CD4-positive, alpha-beta T cell (primary cell): ENCODE data around the gene KCNMB2. TPM values are rescaled to one million over a fixed set of nuclear protein-coding genes. Genes with fewer than 3 reads are reported as not detected.

Experiments used
- ATAC-seq: fragments of 200-7000 bp; cut with Tn5 transposase; one replicate; pipeline ENCODE4 v1.10.0; 2022; ENCODE audit warnings: mild to moderate bottlenecking; ENCODE audit not compliant: poor library complexity
- CTCF ChIA-PET: fragments of 350-600 bp; sonication (Branson Sonifier 250); formaldehyde crosslinking; loops from one replicate; lab custom pipeline; 2021; ENCODE audit warnings: antibody characterized with exemption, inconsistent platforms; lab: Charles Lee
- POLR2A ChIA-PET: fragments of 350-600 bp; sonication (Branson Sonifier 250); formaldehyde crosslinking; loops from one replicate; lab custom pipeline; 2021; ENCODE audit warnings: antibody characterized with exemption, inconsistent platforms; lab: Charles Lee
- DNase-seq, 14 experiments: peaks; one replicate each; pipeline ENCODE4 v3.0.0-alpha.2; 2013 to 2020; ENCODE audit warnings: mixed read lengths in 2 of 14
- H3K27ac ChIP-seq, 2 donors: one replicate each; pipeline versions ENCODE4 v1.5.1 to v1.7.0; 2013; ENCODE audit warnings: low read length in 2 of 2, low read depth in 1 of 2, mild to moderate bottlenecking in 1 of 2
- H3K27me3 ChIP-seq, 2 experiments: 1 replicate in 1 of 2; 2 replicates in 1 of 2; pipeline versions ENCODE4 v1.6.1 to v1.7.0; 2013; ENCODE audit warnings: low read length in 2 of 2, control low read depth in 1 of 2, mild to moderate bottlenecking in 1 of 2, moderate library complexity in 1 of 2; ENCODE audit not compliant: insufficient read depth in 2 of 2, control insufficient read depth in 1 of 2
- H3K36me3 ChIP-seq: one replicate; pipeline ENCODE4 v1.6.1; 2013; ENCODE audit warnings: low read length, control low read depth; ENCODE audit not compliant: insufficient read depth
- H3K4me1 ChIP-seq: one replicate; pipeline ENCODE4 v1.6.1; 2013; ENCODE audit warnings: low read length, control low read depth; ENCODE audit not compliant: insufficient read depth
- H3K4me3 ChIP-seq: one replicate; pipeline ENCODE4 v1.5.1; 2013; ENCODE audit warnings: mild to moderate bottlenecking, low read length, moderate library complexity
- H3K9me3 ChIP-seq, 2 experiments: 1 replicate in 1 of 2; 2 replicates in 1 of 2; pipeline versions ENCODE4 v1.6.1 to v1.7.0; 2013; ENCODE audit warnings: low read length in 2 of 2, mild to moderate bottlenecking in 2 of 2, control low read depth in 1 of 2, moderate library complexity in 1 of 2; ENCODE audit not compliant: control insufficient read depth in 1 of 2, insufficient read depth in 1 of 2
- H3K27ac Mint-ChIP-seq: one replicate; pipeline ENCODE4 v1.8.0; 2020; ENCODE audit warnings: mixed read lengths
- H3K27me3 Mint-ChIP-seq: one replicate; pipeline ENCODE4 v1.8.0; 2021; ENCODE audit warnings: mixed read lengths
- H3K36me3 Mint-ChIP-seq: one replicate; pipeline ENCODE4 v1.8.0; 2021; ENCODE audit warnings: low read depth, mixed read lengths
- H3K4me1 Mint-ChIP-seq: one replicate; pipeline ENCODE4 v1.8.0; 2021; ENCODE audit warnings: low read depth, mixed read lengths
- H3K4me3 Mint-ChIP-seq: one replicate; pipeline ENCODE4 v1.8.0; 2020; ENCODE audit warnings: mild to moderate bottlenecking, mixed read lengths
- H3K9me3 Mint-ChIP-seq: one replicate; pipeline ENCODE4 v1.8.0; 2020; ENCODE audit warnings: mixed read lengths
- intact Hi-C, 2 experiments: fragments of 100-400 bp; cut with DNase I in 1 of 2; cut with micrococcal nuclease in 1 of 2; formaldehyde crosslinking; loops; one replicate each; pipeline versions ENCODE4 v1.15.1 to v1.9.0; 2023 to 2025; cut with DNase I, micrococcal nuclease
- total RNA-seq, 174 experiments: library from RNA in 2 of 174; stranded (reverse) in 2 of 174; gene quantifications; one replicate each; pipeline ENCODE4 v1.2.3 and lab custom pipeline; 2021 to 2026
- TF ChIP-seq, protein P1 (sequence below): fragments of 200-600 bp; IDR thresholded peaks from one replicate; pipeline ENCODE4 v1.8.0; 2022; ENCODE audit warnings: antibody characterized with exemption, mild to moderate bottlenecking

KCNMB2 gene
- total RNA-seq, 2 experiments from 2014 or later = not detected

DNA sequence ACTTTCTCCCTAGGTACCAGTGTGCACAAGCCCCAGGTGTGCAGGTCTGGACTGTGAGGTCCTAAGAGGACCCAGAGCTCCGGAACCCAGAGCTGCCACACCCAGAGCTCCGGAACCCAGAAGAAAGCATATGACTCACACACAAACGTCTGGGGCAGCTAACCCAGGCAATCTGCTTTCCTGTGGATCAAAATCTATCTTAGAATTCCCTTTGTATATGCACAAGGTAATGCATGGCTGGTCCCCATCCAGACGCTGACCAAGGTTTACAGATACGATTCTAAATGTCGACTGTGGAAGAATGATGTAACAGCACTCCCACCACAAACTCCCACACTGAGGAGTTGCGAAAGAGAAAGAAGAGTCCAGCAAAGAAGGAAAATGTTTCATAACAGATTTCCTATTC lies 15.7 kb downstream of the KCNMB2 start:
- no peak overlapping the region for H3K27ac ChIP-seq
- intact Hi-C loops = no loop called here
- TF ChIP-seq, protein P1, sequence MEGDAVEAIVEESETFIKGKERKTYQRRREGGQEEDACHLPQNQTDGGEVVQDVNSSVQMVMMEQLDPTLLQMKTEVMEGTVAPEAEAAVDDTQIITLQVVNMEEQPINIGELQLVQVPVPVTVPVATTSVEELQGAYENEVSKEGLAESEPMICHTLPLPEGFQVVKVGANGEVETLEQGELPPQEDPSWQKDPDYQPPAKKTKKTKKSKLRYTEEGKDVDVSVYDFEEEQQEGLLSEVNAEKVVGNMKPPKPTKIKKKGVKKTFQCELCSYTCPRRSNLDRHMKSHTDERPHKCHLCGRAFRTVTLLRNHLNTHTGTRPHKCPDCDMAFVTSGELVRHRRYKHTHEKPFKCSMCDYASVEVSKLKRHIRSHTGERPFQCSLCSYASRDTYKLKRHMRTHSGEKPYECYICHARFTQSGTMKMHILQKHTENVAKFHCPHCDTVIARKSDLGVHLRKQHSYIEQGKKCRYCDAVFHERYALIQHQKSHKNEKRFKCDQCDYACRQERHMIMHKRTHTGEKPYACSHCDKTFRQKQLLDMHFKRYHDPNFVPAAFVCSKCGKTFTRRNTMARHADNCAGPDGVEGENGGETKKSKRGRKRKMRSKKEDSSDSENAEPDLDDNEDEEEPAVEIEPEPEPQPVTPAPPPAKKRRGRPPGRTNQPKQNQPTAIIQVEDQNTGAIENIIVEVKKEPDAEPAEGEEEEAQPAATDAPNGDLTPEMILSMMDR = no peak
- no peaks in the 10 kb centered on the region for H3K36me3 Mint-ChIP-seq
- H3K27me3 Mint-ChIP-seq = no peaks in the 10 kb centered on the region
- no peaks in the 10 kb centered on the region for H3K36me3 ChIP-seq
- no peaks in the 10 kb centered on the region for H3K4me1 ChIP-seq
- ChIA-PET POLR2A (no interaction called here), CTCF (interaction anchor here (0.6 kb wide), 1 partner anchor 1501 kb away, joined by 5 read pairs; no protein-coding TSS in a partner anchor)
- H3K9me3 ChIP-seq = no peaks in the 10 kb centered on the region
- H3K4me3 ChIP-seq = no peak overlapping the region
- no peak overlapping the region for H3K27ac Mint-ChIP-seq
- no peaks in the 10 kb centered on the region for H3K9me3 Mint-ChIP-seq
- no peak overlapping the region for H3K4me3 Mint-ChIP-seq
- DNase-seq (no peak), ATAC-seq (no peak)
- no peaks in the 10 kb centered on the region for H3K4me1 Mint-ChIP-seq
- H3K27me3 ChIP-seq = no peaks in the 10 kb centered on the region

DNA sequence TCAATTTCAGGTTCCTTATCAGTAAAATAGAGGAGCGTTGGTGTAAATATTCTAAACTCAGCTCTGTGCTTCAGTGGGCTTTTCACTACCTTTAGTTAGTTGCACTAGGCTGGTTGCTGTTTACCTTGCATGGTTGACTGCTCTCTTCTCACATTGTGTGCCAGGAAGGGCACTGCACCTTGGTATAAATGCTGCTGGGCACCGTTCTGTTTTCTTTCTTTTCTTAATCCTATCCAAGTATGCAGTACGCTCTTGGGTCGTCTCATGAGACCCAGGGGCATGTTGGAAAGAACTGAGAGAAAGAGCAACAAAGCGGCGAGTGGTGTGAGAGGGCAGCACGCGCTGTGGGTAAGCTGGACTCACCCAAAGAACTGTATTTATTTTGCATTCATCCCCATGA lies 22.4 kb downstream of the KCNMB2 start:
- ChIA-PET CTCF (no interaction called here), POLR2A (no interaction called here)
- no peaks in the 10 kb centered on the region for H3K4me1 Mint-ChIP-seq
- Histone ChIP-seq H3K36me3 (no peaks in the 10 kb centered on the region), H3K27me3 (no peaks in the 10 kb centered on the region), H3K4me1 (no peaks in the 10 kb centered on the region), H3K9me3 (no peaks in the 10 kb centered on the region), H3K4me3 (no peak overlapping the region), H3K27ac (no peak overlapping the region)
- TF ChIP-seq, protein P1 = no peak
- ATAC-seq (no peak), DNase-seq (no peak)
- intact Hi-C loops = no loop called here
- no peaks in the 10 kb centered on the region for H3K9me3 Mint-ChIP-seq
- H3K36me3 Mint-ChIP-seq = no peaks in the 10 kb centered on the region
- H3K4me3 Mint-ChIP-seq = no peak overlapping the region
- no peak overlapping the region for H3K27ac Mint-ChIP-seq
- H3K27me3 Mint-ChIP-seq = peaks cover 5% of the 10 kb centered on the region

DNA sequence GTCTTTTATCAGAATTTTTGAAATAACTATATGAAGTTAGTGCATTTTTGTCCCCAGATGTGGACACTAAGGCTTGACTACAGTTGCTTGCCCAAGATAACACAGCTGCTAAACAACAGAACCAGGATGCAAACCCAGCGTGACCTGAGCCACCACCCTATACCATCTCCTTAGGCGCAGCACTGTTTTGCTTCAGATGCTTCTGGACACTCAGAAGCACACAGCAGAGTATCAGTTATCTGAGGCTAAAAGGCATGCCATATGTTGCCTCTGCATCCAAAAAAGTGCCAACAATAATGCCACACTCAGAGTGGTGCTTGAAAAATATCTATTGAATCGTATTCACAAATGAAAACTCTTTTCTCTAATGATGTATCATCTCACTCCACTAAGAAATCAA lies 24.5 kb downstream of the KCNMB2 start:
- TF ChIP-seq, protein P1 = no peak
- intact Hi-C loops = no loop called here
- peaks cover 5% of the 10 kb centered on the region for H3K27me3 Mint-ChIP-seq
- Histone ChIP-seq H3K4me1 (no peaks in the 10 kb centered on the region), H3K27ac (no peak overlapping the region), H3K27me3 (no peaks in the 10 kb centered on the region), H3K9me3 (no peaks in the 10 kb centered on the region), H3K36me3 (no peaks in the 10 kb centered on the region), H3K4me3 (no peak overlapping the region)
- no peaks in the 10 kb centered on the region for H3K36me3 Mint-ChIP-seq
- H3K9me3 Mint-ChIP-seq = no peaks in the 10 kb centered on the region
- CTCF ChIA-PET = no interaction called here
- H3K4me1 Mint-ChIP-seq = no peaks in the 10 kb centered on the region
- H3K27ac Mint-ChIP-seq = no peak overlapping the region
- ATAC-seq (no peak), DNase-seq (no peak)
- H3K4me3 Mint-ChIP-seq = no peak overlapping the region
- POLR2A ChIA-PET = no interaction called here
